Measurements from ENCODE around the gene RSRC1.

RSRC1 gene

GRCh38 chr3:158248261-158248660, 138.4 kb downstream of the RSRC1 start:
- no peak for DNase-seq
- in situ Hi-C loops (cut with HindIII; ENCODE audit: low pct_ligation_motif_present, low sequenced_read_pairs) = no loop called here
- Histone ChIP-seq H3K4me3 (ENCODE audit: low read depth, low read length) (no peak overlapping the region), H3K36me3 (replicated peaks) (no peaks in the 10 kb centered on the region), H3K27ac (no peak overlapping the region), H3K27me3 (replicated peaks) (no peaks in the 10 kb centered on the region)
- TF ChIP-seq, protein P1, sequence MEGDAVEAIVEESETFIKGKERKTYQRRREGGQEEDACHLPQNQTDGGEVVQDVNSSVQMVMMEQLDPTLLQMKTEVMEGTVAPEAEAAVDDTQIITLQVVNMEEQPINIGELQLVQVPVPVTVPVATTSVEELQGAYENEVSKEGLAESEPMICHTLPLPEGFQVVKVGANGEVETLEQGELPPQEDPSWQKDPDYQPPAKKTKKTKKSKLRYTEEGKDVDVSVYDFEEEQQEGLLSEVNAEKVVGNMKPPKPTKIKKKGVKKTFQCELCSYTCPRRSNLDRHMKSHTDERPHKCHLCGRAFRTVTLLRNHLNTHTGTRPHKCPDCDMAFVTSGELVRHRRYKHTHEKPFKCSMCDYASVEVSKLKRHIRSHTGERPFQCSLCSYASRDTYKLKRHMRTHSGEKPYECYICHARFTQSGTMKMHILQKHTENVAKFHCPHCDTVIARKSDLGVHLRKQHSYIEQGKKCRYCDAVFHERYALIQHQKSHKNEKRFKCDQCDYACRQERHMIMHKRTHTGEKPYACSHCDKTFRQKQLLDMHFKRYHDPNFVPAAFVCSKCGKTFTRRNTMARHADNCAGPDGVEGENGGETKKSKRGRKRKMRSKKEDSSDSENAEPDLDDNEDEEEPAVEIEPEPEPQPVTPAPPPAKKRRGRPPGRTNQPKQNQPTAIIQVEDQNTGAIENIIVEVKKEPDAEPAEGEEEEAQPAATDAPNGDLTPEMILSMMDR (IDR thresholded peaks at IDR 0.05; ENCODE audit: low read depth, low read length, missing control alignments) = no peak

DNA sequence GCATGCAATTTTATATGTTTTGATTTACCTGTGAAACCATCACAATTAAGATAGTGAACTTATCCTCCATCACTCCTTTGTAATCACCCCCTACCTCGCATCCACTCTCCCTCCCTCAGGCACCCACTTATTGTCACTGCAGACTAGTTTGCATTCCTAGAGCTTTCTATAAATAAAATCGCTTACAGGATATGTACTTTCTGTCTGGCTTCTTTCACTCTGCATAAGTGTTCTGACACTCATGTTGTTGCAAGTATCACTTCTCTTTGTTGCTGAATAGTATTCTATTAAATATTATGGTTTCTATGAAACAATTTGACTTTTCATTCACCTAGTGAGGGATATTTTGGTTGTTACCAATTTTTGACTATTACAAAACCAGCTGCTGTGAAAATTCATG, 139.3 kb downstream of the RSRC1 start:
- in situ Hi-C loops (cut with HindIII; ENCODE audit: low pct_ligation_motif_present, low sequenced_read_pairs) = no loop called here
- TF ChIP-seq, protein P1 (IDR thresholded peaks at IDR 0.05; ENCODE audit: low read depth, low read length, missing control alignments) = no peak
- no peak overlapping the region for H3K4me3 ChIP-seq (ENCODE audit: low read depth, low read length)
- H3K36me3 ChIP-seq (replicated peaks) = no peaks in the 10 kb centered on the region
- H3K27ac ChIP-seq = no peak overlapping the region
- no peak for DNase-seq
- no peaks in the 10 kb centered on the region for H3K27me3 ChIP-seq (replicated peaks)

DNA sequence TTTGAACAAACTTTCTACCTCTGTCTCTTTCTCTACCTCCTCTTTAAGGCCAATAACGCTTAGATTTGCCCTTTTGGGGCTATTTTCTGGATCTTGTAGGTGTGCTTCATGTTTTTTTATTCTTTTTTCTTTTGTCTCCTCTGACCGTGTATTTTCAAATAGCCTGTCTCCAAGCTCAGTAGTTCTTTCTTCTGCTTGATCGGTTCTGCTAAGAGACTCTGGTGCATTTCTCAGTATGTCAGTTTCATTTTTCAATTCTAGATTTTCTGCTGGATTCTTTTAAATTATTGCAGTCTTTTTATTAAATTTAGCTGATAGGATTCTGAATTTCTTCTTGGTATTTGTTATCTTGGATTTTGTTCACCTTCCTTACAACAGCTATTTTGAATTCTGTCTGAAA, 148.7 kb downstream of the RSRC1 start:
- in situ Hi-C loops (cut with HindIII; ENCODE audit: low pct_ligation_motif_present, low sequenced_read_pairs) = no loop called here
- no peaks in the 10 kb centered on the region for H3K27me3 ChIP-seq (replicated peaks)

GRCh38 chr3:158260392-158260791, 150.5 kb downstream of the RSRC1 start:
- H3K4me3 ChIP-seq (ENCODE audit: low read depth, low read length) = no peak overlapping the region
- no peak for DNase-seq
- no peaks in the 10 kb centered on the region for H3K27me3 ChIP-seq (replicated peaks)
- H3K27ac ChIP-seq = no peak overlapping the region
- TF ChIP-seq, protein P1 (IDR thresholded peaks at IDR 0.05; ENCODE audit: low read depth, low read length, missing control alignments) = no peak
- H3K36me3 ChIP-seq (replicated peaks) = no peaks in the 10 kb centered on the region
- in situ Hi-C loops (cut with HindIII; ENCODE audit: low pct_ligation_motif_present, low sequenced_read_pairs) = no loop called here

More for the DNA sequence above, 148.7 kb downstream of the RSRC1 start:
- Histone ChIP-seq H3K36me3 (replicated peaks) (no peaks in the 10 kb centered on the region), H3K27ac (no peak overlapping the region), H3K4me3 (ENCODE audit: low read depth, low read length) (no peak overlapping the region)
- TF ChIP-seq, protein P1 (IDR thresholded peaks at IDR 0.05; ENCODE audit: low read depth, low read length, missing control alignments) = no peak
- no peak for DNase-seq

DNA sequence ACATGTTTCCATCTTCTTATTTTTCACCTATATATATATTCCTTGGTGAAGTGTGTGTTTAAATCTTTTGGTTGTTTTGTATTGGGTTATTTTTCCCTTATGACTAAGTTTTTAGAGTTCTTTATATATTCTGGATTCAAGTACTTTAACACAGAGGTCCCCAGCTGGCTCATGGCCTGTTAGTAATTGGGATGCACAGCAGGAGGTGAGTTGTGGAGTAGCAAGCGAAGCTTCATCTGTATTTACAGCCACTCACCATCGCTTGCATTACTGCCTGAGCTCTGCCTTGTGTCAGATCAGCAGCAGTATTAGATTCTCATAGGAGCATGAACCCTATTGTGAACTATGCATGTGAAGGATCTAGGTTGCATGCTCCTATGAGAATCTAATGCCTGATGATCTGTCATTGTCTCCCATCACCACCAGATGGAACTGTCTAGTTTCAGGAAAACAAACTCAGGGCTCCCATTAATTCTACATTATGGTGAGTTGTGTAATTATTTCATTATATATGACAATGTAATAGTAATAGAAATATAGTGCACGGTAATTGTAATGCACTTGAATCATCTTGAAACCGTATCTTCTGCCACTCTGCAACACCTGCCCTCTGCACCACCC, 151.6 kb downstream of the RSRC1 start:
- H3K27me3 ChIP-seq (replicated peaks) = no peaks in the 10 kb centered on the region
- TF ChIP-seq, protein P1 (IDR thresholded peaks at IDR 0.05; ENCODE audit: low read depth, low read length, missing control alignments) = no peak
- peak; percentile 16 for DNase-seq
- no peak overlapping the region for H3K4me3 ChIP-seq (ENCODE audit: low read depth, low read length)
- H3K27ac ChIP-seq = no peak overlapping the region
- no peaks in the 10 kb centered on the region for H3K36me3 ChIP-seq (replicated peaks)
- in situ Hi-C loops (cut with HindIII; ENCODE audit: low pct_ligation_motif_present, low sequenced_read_pairs) = no loop called here

DNA sequence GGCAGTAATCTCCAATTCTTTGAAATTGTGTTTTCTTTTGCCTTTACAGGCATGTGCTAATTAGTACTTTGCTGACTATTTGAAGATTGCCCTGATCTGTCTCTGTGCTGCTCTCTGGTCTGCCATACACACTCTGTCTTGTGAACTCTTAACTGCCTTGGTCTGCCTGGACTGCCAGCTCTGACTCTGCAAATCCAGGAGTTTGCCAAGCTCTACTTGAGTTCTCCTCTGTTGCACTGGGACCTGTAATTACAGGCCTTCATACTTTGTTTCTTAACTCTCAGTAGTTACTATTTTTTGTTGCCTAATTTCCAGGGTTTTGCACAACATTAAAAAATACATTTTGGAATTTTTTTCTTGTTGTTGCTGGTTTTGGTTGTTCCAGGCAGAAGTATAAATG, 155.0 kb downstream of the RSRC1 start:
- H3K4me3 ChIP-seq (ENCODE audit: low read depth, low read length) = no peak overlapping the region
- DNase-seq = no peak
- no peaks in the 10 kb centered on the region for H3K27me3 ChIP-seq (replicated peaks)
- no peak overlapping the region for H3K27ac ChIP-seq
- TF ChIP-seq, protein P1 (IDR thresholded peaks at IDR 0.05; ENCODE audit: low read depth, low read length, missing control alignments) = no peak
- in situ Hi-C loops (cut with HindIII; ENCODE audit: low pct_ligation_motif_present, low sequenced_read_pairs) = no loop called here
- no peaks in the 10 kb centered on the region for H3K36me3 ChIP-seq (replicated peaks)

Data from brain microvascular endothelial cell (primary cell).